HG02571 (cell line): Measurements from ENCODE around the gene CAV3.
"Not testable (repeated sequence)": the region's sequence is repeated elsewhere in the genome, so short reads cannot be mapped to it uniquely, and the experiment has no call there.

Experiments used
- ATAC-seq: cut with Tn5 transposase; IDR thresholded peaks from one replicate; pipeline ENCODE4 v1.9.1; 2021; ENCODE audit warnings: mild to moderate bottlenecking, moderate library complexity; ENCODE audit not compliant: unreplicated experiment

The CAV3 gene

DNA sequence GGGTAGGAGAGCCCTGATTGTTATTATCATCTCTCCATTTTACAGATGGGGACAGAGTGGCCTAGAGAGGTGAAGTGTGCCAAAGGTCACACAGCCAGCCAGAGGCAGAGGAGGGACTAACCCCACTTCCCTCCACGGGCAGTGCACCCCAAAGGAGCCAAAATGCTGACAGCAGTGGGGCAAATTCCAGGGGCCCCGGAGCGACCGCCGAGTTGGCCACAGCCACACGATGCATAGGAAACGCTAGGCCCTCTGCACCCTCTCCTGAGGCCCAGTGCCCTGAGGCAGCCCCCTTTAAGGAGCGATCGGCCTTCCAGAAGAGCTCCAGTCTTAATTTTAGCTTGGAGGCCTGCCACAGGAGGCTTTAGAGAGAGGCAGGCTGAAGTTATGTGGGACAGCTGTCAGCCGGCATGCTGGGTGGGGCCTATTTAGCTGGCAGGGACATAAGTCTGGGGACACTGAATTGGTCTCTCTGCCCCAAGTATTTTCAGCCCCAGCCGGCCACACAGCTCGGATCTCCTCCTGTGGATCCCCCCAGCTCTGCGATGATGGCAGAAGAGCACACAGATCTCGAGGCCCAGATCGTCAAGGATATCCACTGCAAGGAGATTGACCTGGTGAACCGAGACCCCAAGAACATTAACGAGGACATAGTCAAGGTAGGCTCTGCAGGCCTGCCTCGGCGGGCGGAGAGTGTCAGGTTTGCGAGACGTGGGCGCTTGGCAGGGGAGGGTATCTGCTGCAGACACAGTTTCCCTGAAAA, at the start of gene CAV3:
Gene CAV3, plus strand, starts transcription at position 471 of the 763 bp plus-strand sequence. Its CDS starts 75 bp downstream, at position 546.
- ATAC-seq = no peak

DNA sequence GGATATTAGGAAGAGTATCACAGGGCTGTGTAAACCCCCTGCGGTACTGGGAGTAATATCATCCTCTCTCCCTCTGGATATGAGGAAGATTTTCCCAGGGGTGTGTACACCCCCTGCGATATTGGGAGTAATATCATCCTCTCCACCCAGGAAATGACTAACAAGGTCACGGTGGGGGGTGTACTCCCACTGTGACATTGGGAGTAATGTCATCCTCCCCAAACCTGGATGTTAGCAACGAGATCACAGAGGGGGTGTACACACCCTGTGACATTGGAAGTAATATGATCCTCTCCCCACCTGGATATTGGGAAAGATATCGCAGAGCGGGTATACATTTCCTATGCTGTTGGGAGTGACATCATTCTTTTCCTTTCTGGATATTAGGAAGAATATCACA, 48.6 kb upstream of the CAV3 start:
- not testable (repeated sequence) for ATAC-seq

DNA sequence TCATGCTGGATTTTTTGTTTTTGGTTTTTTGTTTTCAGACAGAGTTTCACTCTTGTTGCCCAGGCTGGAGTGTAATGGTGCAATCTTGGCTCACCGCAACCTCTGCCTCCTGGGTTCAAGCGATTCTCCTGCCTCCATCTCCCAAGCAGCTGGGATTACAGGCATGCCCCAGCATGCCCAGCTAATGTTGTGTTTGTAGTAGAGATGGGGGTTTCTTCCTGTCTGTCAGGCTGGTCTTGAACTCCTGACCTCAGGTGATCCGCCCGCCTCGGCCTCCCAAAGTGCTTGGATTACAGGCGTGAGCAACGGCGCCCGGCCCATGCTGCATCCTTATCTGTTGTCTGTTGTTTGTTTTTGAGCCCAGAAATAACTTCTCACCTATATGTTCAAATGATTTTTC, 42.3 kb upstream of the CAV3 start:
- ATAC-seq = not testable (repeated sequence)

DNA sequence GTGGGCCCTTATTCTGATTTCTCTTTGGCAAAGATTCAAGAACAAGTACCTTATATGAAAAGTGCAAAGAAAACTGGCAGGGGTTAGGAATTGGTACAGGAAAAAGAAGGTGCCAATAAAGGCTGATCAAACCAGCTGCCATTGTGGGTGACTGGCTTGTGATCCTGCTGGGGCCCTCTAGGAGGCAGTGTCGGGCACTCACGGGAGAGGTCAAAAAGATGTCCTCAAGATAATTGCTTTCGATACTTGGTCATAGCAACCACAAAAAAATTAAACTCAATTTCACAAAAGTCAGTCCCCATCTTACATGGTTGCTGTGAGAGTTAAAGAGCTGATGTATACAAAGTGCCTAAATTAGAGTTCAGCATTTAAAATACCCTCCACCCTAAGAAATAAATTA, 31.0 kb upstream of the CAV3 start:
- no peak for ATAC-seq

DNA sequence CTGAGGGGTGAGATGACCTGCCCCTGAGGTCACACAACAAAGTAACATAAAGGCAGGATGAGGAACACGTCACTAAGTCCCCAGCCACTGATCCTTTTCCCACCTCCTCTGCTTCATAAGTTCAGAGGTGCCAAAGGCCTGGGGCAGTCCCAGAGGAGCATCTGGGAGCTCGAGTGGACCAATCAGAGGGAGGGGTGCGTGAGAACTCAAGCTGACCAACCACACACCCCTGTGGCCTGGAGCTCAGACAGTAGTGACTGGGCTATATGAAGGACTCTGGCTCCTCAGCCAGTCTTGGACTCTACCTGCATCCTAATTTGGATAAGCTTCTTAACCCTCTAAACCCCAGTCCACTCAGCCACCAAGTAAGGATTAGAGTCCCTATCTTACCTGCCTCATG, 28.0 kb upstream of the CAV3 start:
- ATAC-seq = no peak

DNA sequence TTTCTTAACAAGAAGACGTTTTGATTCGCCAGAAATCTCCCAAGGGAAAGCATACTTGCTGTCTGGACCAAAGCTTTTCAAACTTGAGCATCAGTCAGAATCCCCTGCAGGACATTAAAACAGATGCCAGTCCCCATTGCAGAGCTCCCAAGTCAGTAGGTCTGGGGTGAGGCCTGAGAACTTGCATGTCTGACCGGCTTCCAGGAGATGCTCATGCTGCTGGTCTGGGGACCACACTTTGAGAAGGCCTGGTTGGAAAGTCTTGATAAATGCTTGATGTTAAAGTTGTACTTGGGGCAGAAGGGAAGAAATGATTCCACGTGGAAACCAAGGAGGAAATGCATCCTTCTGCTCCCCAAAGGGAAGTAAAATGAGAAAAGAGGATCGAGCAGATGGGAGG, 24.3 kb upstream of the CAV3 start:
- ATAC-seq = no peak

DNA sequence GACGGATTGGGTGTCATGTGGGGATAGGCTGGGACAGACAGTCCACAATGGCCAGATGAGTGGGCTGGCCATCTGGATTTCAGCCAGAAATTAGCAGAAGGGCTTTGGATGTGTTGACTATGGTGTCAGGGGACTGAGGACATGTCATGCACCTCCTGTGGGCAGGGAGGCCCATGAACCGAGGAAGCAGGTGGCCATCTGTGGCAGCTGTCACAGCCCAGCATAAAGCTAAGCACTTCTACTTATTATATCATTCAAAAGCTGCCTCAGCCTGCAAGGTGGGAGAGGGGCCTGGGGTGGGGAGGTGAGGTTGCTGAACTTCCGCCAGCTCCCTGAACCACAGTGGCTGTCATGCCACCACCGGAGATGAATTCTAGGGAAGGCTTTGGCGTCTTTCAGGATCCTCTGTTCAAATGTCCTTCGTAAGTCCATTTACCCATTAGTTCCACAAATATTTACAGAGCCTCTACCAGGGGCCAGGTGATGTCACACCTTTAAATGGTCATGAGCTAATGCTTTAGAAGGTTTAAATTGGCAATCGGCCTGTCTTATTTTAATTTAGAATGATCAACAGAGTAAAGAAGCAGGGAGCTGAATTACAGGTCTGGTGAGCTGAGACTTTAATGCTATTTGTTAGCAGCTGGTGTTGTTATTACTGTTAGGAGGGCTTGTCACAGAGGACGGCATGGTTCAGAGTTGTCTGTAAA, 23.6 kb upstream of the CAV3 start:
- no peak for ATAC-seq

DNA sequence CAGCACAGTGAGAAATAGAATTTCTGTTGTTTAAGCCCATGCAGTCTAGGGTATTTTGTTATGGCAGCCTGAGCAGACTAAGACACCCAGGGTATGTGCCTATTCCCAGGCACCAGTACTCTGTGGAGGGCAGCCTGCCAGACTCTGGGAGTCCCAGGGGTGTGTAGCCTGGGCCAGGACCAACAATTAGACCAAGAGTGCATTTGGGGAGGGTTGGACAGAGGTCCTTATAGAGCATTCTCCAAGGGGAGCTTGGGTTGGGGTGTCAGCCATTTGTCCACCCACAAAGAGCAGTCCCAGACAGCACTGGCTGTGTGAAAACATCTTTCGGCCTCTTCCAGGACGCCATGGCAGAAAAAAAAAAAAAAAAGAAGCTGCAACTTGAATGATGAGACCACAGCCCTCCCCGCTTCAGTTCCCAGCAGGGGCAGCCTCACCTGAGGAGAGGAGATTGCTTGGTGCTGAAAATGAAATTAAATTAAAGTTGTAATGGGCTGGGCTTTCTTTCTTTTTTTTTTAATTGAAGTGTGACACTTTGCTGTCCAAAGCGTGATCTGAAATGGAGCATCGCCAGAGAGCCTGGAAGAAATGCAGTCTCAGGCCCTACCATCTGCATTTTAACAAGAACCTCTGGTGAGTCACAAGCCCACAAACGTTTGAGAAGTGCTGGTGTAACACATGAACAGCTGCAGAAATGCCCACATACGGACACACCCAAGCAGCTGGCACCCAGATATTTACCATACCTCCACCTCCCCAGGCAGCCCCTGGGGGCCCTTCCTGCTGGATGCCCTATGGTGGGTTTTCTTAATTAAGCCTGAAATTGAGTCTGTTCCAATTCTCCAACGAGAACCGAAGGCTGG, 21.3 kb upstream of the CAV3 start:
- no peak for ATAC-seq

DNA sequence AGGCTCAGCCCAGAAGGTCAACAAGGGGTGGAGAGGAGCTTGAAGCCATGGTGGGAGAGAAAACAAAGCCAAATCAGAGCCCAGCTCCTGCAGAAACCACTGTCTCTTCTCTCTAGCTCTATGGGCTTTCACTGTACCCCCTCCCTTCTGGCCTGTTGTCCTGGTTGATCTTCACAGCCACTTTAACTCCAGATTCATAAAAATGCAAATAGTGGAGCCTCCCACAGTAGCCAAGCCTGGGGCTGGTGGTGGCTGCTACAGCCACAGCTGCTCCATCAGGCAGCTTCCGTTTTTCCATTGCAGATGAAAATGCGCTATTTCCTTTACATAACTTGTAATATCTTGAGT, 20.7 kb upstream of the CAV3 start:
- ATAC-seq = no peak

DNA sequence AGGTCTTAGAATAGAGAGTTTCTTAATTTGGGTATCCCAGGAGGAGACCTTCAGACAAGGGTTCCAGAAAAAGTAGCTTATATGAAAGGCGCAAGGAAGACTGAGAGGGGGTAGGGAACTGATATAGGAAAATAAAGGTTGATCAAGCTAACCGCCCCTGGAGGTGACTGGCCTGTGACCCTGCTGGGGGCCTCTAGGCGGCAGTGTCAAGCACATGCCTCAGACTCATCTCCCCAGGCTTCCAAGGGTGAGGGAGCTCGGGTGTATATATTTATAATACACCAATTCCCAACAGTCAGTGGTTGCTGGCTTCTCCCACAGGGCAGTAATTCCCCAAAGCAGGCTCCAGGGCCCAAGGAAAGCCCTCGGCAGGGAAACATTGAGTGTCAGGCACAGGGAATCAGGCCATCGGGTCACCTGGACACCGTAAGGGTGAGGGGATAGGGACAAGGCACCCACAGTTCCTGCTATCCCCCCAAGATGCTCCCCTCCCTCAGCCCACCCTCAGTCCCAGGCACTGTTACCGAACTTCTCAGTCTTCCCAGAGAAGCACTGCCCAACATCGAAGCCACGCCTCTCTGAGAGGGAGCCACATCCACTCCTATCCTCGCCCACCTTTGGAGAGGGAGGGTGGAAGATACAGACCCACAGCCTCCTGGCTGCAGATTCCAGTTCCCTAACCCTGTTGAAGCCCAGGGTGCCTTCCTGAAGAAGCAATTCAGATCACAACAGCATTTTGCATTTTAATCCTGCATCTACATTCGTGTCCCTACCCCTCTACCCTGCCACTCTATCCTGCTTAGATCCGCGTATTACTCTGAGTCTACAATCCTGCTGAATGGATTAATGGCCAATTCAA, 19.5 kb upstream of the CAV3 start:
- ATAC-seq = no peak

DNA sequence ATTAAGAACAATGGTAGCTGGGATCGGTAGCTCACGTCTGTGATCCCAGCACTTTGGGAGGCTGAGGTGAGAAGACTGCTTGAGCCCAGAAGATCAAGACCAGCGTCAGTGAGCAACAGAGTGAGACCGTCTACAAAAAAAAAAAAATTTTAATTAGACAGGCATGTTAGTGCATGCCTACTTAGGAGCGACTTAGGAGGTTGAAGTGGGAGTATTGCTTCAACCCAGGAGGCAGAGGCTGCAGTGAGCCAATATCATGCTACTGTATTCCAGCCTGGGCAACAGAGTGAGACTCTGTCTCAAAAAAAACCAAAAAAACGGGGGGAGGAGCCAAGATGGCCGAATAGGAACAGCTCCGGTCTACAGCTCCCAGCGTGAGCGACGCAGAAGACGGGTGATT, 17.8 kb upstream of the CAV3 start:
- not testable (repeated sequence) for ATAC-seq

DNA sequence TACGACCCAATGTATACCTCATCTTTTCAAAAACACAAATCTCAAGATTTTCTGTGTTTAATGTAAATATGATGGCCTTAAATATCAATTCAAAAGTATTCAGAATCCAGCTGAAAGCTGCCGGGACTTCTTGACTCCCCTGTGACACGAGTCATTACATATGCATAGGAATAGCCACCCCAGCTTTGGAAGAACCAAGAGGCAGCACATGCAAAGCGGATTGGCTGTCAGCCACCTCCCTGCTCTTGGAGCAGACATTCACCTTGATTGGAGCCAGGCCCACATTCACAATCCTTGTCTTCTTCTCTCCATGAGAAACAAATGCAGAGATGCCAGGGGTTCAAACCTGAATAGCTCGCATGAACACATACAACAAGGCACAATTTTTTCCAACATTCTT, 10.8 kb upstream of the CAV3 start:
- ATAC-seq = no peak

DNA sequence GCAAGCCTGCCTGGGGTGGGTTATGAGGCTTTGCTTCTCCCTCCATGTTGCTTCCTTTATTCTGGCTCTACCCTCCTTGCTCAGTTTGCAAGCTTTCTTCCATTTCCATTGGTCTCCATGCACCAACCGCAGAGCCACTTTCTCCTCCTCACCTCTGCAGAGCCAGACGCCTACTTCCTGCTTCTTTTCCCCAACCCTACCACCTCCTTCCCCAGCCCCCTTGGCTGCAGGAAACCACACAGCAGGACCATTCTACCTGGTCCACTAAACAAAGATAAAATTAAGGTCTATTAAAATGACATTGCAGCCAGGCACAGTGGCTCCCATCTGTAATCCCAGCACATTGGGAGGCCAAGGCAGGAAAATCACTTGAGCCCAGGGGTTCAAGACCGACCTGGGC, 10.0 kb upstream of the CAV3 start:
- ATAC-seq = no peak

DNA sequence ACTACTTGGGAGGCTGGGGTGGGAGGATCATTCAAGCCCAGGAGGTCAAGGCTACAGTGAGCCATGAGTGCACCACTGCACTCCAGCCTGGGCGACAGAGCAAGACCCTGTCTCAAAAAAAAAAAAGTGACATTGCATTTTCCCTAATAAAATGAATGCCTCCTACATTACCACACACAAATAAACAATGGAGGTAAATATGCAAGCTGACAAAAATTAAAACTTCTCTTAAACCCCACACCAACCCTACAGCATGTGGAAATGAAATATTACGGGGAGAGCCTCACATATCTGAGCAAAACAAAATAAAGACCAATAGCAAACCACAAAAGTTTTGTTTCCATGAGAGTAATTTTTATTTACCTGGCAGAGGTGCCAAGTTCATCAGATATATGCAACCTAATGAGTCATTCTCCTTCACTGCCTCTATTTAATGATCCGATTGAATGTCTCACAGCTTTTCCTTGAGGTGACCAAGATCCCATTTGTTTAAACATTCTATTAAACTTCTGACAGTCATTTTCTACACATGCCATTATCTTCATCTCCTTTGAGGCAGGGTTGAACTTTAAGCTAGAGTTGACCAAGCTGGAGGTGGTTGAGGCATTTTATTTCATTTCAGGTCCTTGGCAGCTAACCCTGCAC, 9.4 kb upstream of the CAV3 start:
- no peak for ATAC-seq

DNA sequence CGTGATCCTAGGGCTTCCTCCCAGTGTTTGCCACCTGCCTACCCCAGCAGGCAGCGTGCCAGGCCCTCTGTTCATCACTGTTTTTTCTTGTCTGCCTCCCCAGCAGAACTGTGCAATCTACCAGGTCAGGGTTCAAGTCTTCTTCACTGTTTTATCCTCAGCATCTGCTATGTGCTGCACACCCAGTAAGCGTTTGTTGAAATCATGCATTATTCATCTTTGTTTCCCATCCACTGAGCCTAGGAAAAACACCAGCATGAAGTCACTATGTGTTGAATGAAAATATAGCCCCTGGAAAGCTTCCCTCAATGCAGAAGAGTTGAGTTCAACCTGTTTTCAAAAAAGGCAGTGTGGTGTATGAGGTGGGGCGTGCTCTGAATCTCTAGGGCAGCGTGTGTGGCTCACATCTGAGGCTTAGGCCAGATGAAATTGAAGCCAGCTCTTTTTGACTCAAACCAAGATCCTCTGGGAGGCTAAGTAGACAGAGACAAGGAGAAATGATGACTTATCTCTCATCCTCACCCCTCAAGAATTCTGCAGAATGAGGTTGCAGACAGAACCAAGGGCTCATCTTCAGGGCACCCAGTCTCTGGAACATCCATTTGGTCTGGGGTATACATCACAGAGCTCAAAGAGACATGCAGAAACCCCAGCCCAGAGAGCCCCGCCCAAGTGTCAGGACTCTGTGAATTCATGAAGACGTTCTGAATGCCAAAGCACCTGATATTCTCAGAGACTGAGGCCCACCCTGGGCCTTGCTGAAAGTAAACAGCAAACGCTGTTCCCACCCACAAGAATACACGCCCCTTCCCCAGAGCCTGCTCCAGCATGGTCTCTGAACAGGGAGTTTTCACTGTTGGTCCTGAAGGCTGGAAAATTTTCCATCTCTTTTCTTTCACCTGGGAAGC, 5.7 kb upstream of the CAV3 start:
- no peak for ATAC-seq

DNA sequence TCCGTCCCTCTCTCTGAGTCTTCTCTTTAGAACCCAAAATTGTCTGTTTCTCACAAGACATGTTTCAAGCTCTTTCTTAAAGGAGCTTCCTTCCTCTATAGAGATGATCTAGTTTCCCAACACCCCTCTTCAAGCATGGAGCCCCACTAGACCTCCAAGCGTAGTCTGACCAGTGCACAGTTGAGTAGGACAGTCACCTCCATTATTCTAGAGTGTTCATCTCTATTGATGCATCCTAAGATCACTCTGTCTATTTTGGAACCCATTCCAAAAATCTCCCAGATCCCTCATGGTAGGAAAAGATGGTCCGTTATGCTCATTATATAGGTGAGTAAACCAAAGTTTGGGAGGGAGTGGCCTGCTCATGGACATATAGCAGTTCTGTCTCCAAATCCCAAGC, 4.1 kb upstream of the CAV3 start:
- ATAC-seq = no peak

DNA sequence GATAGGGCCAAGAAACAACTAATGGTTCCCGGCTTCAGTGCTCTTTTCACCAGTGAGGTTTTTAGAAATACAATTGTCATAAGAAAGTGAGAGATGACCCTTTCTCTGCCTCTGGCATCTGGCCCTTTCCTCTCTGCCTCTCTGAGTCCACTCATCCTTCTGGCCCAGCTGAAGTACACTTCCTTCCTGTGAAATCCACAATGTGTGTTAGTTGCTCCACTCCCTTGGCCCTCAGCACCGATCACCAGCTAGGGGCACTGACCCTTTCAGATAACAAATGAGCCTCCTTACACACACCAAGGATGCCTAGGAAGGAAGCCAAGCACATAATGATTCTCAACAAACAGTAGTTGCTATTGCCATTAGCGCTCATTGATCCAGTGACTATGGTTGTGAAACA, 2.9 kb upstream of the CAV3 start:
- no peak for ATAC-seq

DNA sequence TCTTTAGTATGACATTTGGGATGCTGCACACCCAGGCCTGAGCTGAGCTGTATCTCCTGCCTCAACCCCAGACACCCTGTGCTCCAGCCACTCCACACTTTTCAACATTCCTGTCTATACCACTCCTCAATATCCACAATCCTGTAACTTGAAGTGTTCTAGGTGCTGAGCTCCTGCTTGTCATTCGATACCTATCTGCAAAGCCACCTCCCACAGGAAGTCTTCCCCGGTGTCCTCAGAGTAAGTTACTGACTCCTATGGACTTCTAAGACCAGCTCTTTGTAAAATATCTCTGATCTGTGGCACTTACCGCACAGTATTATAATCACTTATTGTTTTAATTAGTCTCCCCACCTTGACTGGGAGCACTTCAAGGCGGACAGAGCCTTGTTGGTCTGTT, 1.2 kb upstream of the CAV3 start:
- no peak for ATAC-seq

DNA sequence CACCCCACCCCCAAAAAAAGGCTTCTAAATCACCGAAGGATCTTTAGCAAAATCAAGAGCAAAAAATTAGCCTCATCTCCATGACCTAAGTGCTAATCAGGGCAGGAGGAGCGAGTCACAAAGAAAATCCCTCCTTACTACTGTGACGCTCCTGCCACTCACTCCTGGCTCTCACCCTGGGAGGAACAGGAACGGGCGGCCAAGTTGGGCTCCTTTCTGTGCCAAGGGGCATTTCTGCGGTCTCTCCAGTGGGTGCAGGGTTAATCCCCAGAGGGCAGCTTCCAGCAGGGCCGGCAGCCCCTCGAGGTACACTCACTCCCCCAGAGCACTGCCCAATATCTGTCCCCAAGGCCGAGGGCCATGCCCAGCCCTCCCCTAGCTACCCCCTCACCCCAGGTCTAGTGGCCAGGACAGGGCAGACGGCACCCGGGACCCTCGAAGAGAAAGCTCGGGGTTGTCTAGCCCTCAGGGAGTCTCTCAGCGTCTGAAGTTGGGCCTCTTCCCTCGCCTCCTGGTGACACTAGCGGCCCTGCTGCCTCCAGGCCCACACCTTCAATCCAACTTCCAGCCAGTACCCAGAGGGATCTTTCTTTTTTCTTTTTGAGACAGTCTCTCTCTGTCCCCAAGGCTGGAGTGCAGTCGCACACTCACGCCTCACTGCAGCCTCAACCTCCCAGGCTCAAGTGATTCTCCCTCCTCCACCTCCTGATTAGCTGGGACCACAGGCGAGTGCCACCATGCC, 706 bp downstream of the CAV3 start:
- no peak for ATAC-seq
